Measurements from ENCODE around the gene NKX3-2. TPM values are rescaled to one million over a fixed set of nuclear protein-coding genes. Genes with fewer than 3 reads are reported as not detected.
A peak's percentile ranks its signal among the peaks of the same experiment; 100 is the strongest.

NKX3-2 gene
- total and polyA plus RNA-seq, 8 donors = 0.06 to 4.6 (median 0.24) TPM; not detected in 2

DNA sequence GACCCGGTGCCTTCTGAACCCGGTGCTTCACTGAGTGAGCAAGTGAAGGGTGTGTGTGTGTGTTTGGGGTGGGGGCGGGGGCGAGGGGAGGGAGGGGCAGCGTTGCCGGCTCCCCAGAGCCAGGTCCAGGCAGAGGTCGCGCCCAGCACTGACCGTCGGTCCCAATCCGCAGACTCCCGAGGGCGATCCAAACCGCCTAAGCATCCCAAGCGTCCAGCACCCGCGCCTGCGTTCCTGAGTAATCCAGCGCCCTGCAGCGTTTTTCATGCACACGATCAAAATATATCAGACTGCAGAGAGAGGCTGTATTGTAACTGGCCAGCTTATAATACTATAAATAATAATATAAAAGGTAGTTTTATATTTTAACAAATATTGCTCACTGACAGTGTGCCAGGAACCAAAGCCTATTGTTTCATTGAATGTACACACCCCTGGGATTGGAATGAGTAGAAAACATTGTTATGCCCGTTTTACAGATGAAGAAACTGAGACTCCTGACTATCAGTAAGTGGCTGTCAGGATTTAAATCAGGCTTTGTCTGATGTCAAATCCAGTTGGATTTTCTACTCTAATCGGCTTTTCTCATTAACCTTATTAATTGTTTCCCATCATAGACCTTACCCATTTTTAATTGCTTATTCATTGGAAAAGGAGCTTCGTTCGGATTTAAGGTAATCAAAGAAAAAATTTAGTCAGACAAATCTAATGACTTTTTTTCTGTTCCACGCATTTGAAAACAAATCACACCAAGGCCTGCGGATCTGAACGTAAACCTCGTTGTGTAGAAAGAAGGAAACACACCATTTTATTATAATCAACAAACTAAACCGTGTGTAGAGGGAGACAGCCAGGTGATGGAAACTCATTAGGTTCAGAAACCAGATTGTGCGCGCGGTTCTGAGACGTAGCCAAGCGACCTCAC, 4.0 kb upstream of the NKX3-2 start:
- H3K27ac ChIP-seq = peak overlapping the region in 1 of 5 donors; percentile 10
- no peak for TF ChIP-seq POLR2AphosphoS5 (IDR thresholded peaks at IDR 0.05)
- no peak for TF ChIP-seq EP300 (IDR thresholded peaks at IDR 0.05)
- TF ChIP-seq, protein P1, sequence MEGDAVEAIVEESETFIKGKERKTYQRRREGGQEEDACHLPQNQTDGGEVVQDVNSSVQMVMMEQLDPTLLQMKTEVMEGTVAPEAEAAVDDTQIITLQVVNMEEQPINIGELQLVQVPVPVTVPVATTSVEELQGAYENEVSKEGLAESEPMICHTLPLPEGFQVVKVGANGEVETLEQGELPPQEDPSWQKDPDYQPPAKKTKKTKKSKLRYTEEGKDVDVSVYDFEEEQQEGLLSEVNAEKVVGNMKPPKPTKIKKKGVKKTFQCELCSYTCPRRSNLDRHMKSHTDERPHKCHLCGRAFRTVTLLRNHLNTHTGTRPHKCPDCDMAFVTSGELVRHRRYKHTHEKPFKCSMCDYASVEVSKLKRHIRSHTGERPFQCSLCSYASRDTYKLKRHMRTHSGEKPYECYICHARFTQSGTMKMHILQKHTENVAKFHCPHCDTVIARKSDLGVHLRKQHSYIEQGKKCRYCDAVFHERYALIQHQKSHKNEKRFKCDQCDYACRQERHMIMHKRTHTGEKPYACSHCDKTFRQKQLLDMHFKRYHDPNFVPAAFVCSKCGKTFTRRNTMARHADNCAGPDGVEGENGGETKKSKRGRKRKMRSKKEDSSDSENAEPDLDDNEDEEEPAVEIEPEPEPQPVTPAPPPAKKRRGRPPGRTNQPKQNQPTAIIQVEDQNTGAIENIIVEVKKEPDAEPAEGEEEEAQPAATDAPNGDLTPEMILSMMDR (IDR thresholded peaks at IDR 0.05) = no peak
- no peak for TF ChIP-seq POLR2A (IDR thresholded peaks at IDR 0.05)
- H3K27me3 ChIP-seq = peaks cover 29 to 91% (median 76%) of the 10 kb centered on the region in 3 donors
- peak in 1 of 2 donors; percentile 41 for DNase-seq
- H3K4me1 ChIP-seq = peaks cover 34 to 51% (median 45%) of the 10 kb centered on the region in 4 donors
- WGBS, 5 donors = 8 to 10% (median 8%) methylated on average over 29 to 35 of the region's 35 CpGs
- H3K36me3 ChIP-seq = no peaks in the 10 kb centered on the region
- H3K4me3 ChIP-seq = peak overlapping the region; percentile 41 to 57 (median 46)
- H3K9me3 ChIP-seq = peaks cover 0 to 23% (median 6%) of the 10 kb centered on the region in 4 donors
- intact Hi-C loops (cut with DNase I; ENCODE audit: low total_unique reads) = loop anchor here (10.0 kb wide), 1 partner anchor 814 kb away; no protein-coding TSS in a partner anchor

GRCh38 chr4:13547485-13548041, 3.3 kb upstream of the NKX3-2 start:
- WGBS, 5 donors = 0 to 3% (median 2%) methylated on average over 25 to 56 of the region's 56 CpGs
- peak overlapping the region; percentile 41 to 57 (median 46) for H3K4me3 ChIP-seq
- peak overlapping the region in 1 of 5 donors; percentile 10 for H3K27ac ChIP-seq

DNA sequence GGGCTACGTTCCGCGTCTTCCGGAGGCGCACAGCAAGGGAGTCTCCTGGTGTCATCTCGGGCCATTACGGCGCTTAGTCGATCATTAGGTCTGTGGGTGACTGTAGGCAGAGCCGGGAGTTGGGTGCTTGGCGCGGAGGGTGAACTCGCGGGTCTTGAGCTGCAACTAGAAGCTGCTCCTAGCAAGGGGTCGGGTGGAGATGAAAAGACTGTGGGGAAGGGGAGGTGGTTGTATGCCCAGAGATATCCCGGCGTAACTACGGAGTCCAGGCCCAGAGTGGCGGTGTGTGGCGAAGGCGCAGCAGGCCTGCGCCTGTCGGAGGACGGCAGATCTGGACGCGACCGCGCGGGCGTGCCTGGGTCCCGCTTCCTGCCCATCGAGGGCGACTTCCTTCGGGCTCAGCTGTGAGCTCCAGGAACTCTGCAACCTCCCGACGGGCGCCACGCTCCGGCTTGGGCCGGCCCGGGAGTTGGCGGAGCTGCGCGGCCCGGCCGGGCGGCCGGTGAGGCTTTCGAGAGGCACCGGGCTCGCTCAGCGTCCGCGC, 2.7 kb upstream of the NKX3-2 start:
- DNase-seq = peak in 1 of 2 donors; percentile 72
- no peaks in the 10 kb centered on the region for H3K36me3 ChIP-seq
- intact Hi-C loops (cut with DNase I; ENCODE audit: low total_unique reads) = loop anchor here (10.0 kb wide), 1 partner anchor 812 kb away; no protein-coding TSS in a partner anchor
- peak overlapping the region in 1 of 5 donors; percentile 10 for H3K27ac ChIP-seq
- no peak for TF ChIP-seq POLR2AphosphoS5 (IDR thresholded peaks at IDR 0.05)
- TF ChIP-seq EP300 (IDR thresholded peaks at IDR 0.05) = no peak
- no peak for TF ChIP-seq POLR2A (IDR thresholded peaks at IDR 0.05)
- TF ChIP-seq, protein P1 (IDR thresholded peaks at IDR 0.05) = no peak
- peak overlapping the region; percentile 41 to 57 (median 46) for H3K4me3 ChIP-seq
- WGBS, 5 donors = 2 to 9% (median 5%) methylated on average over 27 to 54 of the region's 54 CpGs
- H3K9me3 ChIP-seq = peaks cover 0 to 30% (median 3%) of the 10 kb centered on the region in 4 donors
- H3K4me1 ChIP-seq = peaks cover 38 to 64% (median 53%) of the 10 kb centered on the region in 4 donors
- peaks cover 32 to 100% (median 89%) of the 10 kb centered on the region in 3 donors for H3K27me3 ChIP-seq

More at GRCh38 chr4:13547485-13548041, 3.3 kb upstream of the NKX3-2 start:
- H3K9me3 ChIP-seq = peaks cover 0 to 26% (median 6%) of the 10 kb centered on the region in 4 donors
- intact Hi-C loops (cut with DNase I; ENCODE audit: low total_unique reads) = loop anchor here (10.0 kb wide), 1 partner anchor 813 kb away; no protein-coding TSS in a partner anchor
- no peaks in the 10 kb centered on the region for H3K36me3 ChIP-seq
- H3K27me3 ChIP-seq = peaks cover 32 to 94% (median 83%) of the 10 kb centered on the region in 3 donors
- peaks cover 34 to 59% (median 48%) of the 10 kb centered on the region in 4 donors for H3K4me1 ChIP-seq
- DNase-seq = peak in 1 of 2 donors; percentile 76
- no peak for TF ChIP-seq POLR2A (IDR thresholded peaks at IDR 0.05)
- TF ChIP-seq, protein P1 (IDR thresholded peaks at IDR 0.05) = no peak
- no peak for TF ChIP-seq EP300 (IDR thresholded peaks at IDR 0.05)
- no peak for TF ChIP-seq POLR2AphosphoS5 (IDR thresholded peaks at IDR 0.05)
